WI38 (cell line): ENCODE results near the gene ZNF335.
"Not testable (repeated sequence)": the region's sequence is repeated elsewhere in the genome, so short reads cannot be mapped to it uniquely, and the experiment has no call there.

Experiments used
- H3K4me3 ChIP-seq: 2 replicates; pipeline ENCODE4 v1.5.1; 2011; ENCODE audit warnings: low read depth, mild to moderate bottlenecking, control low read depth, low read length
- CTCF ChIP-seq: IDR thresholded peaks from 2 replicates; pipeline ENCODE4 v1.5.1; 2012; ENCODE audit warnings: low read depth, mild to moderate bottlenecking, control low read depth, low read length

The ZNF335 gene

GRCh38 chr20:45934586-45935415 lies 37.2 kb downstream of the ZNF335 start, which contains the start of gene PCIF1:
TSS of gene PCIF1 (plus strand) at chr20:45934683. CDS start at chr20:45939000, 4,317 bp downstream.
- TF ChIP-seq CTCF: no peak
- H3K4me3 ChIP-seq: peak within 1 kb of the TSS; percentile 95

- no peak for TF ChIP-seq CTCF
- H3K4me3 ChIP-seq: peak overlapping the region; percentile 95
Measured at GRCh38 chr20:45934046-45934585, 37.9 kb downstream of the ZNF335 start.

- TF ChIP-seq CTCF: no peak
- H3K4me3 ChIP-seq: peak overlapping the region; percentile 95
Measured at GRCh38 chr20:45933266-45934045, 38.5 kb downstream of the ZNF335 start.

- H3K4me3 ChIP-seq: not testable (repeated sequence)
Measured at GRCh38 chr20:45931680-45932079, 40.3 kb downstream of the ZNF335 start.

- TF ChIP-seq CTCF: no peak
Measured at GRCh38 chr20:45927071-45927878, 44.7 kb downstream of the ZNF335 start.

GRCh38 chr20:45926731-45927070 lies 45.3 kb downstream of the ZNF335 start:
- H3K4me3 ChIP-seq: no peak overlapping the region

More at GRCh38 chr20:45927071-45927878, 44.7 kb downstream of the ZNF335 start:
- no peak overlapping the region for H3K4me3 ChIP-seq

More at GRCh38 chr20:45926731-45927070, 45.3 kb downstream of the ZNF335 start:
- no peak for TF ChIP-seq CTCF
